ENCODE results near the gene LITAF.

- TF ChIP-seq, protein P1, sequence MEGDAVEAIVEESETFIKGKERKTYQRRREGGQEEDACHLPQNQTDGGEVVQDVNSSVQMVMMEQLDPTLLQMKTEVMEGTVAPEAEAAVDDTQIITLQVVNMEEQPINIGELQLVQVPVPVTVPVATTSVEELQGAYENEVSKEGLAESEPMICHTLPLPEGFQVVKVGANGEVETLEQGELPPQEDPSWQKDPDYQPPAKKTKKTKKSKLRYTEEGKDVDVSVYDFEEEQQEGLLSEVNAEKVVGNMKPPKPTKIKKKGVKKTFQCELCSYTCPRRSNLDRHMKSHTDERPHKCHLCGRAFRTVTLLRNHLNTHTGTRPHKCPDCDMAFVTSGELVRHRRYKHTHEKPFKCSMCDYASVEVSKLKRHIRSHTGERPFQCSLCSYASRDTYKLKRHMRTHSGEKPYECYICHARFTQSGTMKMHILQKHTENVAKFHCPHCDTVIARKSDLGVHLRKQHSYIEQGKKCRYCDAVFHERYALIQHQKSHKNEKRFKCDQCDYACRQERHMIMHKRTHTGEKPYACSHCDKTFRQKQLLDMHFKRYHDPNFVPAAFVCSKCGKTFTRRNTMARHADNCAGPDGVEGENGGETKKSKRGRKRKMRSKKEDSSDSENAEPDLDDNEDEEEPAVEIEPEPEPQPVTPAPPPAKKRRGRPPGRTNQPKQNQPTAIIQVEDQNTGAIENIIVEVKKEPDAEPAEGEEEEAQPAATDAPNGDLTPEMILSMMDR (IDR thresholded peaks at IDR 0.05), result no peak
- TF ChIP-seq JUND (IDR thresholded peaks at IDR 0.05) (no peak), RAD21 (IDR thresholded peaks at IDR 0.05; ENCODE audit: low read length) (no peak), SMC3 (IDR thresholded peaks at IDR 0.05; ENCODE audit: low read depth, low read length) (no peak), EZH2phosphoT487 (IDR thresholded peaks at IDR 0.05; ENCODE audit: borderline replicate concordance, low read depth) (no peak), EP300 (IDR thresholded peaks at IDR 0.05; ENCODE audit: borderline replicate concordance in 1 of 2, low read depth in 1 of 2, low read length in 1 of 2) (no peak), POLR2AphosphoS5 (IDR thresholded peaks at IDR 0.05; ENCODE audit: low read depth, low read length) (no peak), MAX (IDR thresholded peaks at IDR 0.05; ENCODE audit: low read depth) (no peak), FOXJ3 (CRISPR knock-in tag; IDR thresholded peaks at IDR 0.05) (no peak)
- TF ChIP-seq, protein P2, sequence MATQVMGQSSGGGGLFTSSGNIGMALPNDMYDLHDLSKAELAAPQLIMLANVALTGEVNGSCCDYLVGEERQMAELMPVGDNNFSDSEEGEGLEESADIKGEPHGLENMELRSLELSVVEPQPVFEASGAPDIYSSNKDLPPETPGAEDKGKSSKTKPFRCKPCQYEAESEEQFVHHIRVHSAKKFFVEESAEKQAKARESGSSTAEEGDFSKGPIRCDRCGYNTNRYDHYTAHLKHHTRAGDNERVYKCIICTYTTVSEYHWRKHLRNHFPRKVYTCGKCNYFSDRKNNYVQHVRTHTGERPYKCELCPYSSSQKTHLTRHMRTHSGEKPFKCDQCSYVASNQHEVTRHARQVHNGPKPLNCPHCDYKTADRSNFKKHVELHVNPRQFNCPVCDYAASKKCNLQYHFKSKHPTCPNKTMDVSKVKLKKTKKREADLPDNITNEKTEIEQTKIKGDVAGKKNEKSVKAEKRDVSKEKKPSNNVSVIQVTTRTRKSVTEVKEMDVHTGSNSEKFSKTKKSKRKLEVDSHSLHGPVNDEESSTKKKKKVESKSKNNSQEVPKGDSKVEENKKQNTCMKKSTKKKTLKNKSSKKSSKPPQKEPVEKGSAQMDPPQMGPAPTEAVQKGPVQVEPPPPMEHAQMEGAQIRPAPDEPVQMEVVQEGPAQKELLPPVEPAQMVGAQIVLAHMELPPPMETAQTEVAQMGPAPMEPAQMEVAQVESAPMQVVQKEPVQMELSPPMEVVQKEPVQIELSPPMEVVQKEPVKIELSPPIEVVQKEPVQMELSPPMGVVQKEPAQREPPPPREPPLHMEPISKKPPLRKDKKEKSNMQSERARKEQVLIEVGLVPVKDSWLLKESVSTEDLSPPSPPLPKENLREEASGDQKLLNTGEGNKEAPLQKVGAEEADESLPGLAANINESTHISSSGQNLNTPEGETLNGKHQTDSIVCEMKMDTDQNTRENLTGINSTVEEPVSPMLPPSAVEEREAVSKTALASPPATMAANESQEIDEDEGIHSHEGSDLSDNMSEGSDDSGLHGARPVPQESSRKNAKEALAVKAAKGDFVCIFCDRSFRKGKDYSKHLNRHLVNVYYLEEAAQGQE (IDR thresholded peaks at IDR 0.05; ENCODE audit: low read depth, low read length), result no peak
- TF ChIP-seq, protein P3, sequence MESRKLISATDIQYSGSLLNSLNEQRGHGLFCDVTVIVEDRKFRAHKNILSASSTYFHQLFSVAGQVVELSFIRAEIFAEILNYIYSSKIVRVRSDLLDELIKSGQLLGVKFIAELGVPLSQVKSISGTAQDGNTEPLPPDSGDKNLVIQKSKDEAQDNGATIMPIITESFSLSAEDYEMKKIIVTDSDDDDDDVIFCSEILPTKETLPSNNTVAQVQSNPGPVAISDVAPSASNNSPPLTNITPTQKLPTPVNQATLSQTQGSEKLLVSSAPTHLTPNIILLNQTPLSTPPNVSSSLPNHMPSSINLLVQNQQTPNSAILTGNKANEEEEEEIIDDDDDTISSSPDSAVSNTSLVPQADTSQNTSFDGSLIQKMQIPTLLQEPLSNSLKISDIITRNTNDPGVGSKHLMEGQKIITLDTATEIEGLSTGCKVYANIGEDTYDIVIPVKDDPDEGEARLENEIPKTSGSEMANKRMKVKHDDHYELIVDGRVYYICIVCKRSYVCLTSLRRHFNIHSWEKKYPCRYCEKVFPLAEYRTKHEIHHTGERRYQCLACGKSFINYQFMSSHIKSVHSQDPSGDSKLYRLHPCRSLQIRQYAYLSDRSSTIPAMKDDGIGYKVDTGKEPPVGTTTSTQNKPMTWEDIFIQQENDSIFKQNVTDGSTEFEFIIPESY (IDR thresholded peaks at IDR 0.05; ENCODE audit: borderline replicate concordance, low read depth), result no peak
Measured at GRCh38 chr16:11605564-11605886, 18.8 kb upstream of the LITAF start.

Measured in SK-N-SH (cell line).